ENCODE data around the gene NPHP4. TPM values are rescaled to one million over a fixed set of nuclear protein-coding genes. Genes with fewer than 3 reads are reported as not detected.

The NPHP4 gene
- total and polyA plus RNA-seq, 12 donors: 2.7 to 13.2 (median 7.3) TPM

- intact Hi-C loops (cut with DNase I): no loop called here
- Histone ChIP-seq H3K27ac (no peak overlapping the region), H3K4me1 (replicated peaks in 1 of 2) (no peaks in the 10 kb centered on the region), H3K9me3 (replicated peaks in 1 of 3) (no peaks in the 10 kb centered on the region), H3K36me3 (replicated peaks in 1 of 2) (peaks cover 0 to 9% of the 10 kb centered on the region in 2 donors), H3K27me3 (no peaks in the 10 kb centered on the region), H3K4me3 (no peak overlapping the region)
- TF ChIP-seq, protein P1, sequence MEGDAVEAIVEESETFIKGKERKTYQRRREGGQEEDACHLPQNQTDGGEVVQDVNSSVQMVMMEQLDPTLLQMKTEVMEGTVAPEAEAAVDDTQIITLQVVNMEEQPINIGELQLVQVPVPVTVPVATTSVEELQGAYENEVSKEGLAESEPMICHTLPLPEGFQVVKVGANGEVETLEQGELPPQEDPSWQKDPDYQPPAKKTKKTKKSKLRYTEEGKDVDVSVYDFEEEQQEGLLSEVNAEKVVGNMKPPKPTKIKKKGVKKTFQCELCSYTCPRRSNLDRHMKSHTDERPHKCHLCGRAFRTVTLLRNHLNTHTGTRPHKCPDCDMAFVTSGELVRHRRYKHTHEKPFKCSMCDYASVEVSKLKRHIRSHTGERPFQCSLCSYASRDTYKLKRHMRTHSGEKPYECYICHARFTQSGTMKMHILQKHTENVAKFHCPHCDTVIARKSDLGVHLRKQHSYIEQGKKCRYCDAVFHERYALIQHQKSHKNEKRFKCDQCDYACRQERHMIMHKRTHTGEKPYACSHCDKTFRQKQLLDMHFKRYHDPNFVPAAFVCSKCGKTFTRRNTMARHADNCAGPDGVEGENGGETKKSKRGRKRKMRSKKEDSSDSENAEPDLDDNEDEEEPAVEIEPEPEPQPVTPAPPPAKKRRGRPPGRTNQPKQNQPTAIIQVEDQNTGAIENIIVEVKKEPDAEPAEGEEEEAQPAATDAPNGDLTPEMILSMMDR (IDR thresholded peaks at IDR 0.05): no peak
- no peak for TF ChIP-seq POLR2A (IDR thresholded peaks at IDR 0.05)
- 88 to 92% (median 89%) methylated on average over 22 of the region's 22 CpGs for WGBS, 4 donors
- DNase-seq: no peak
Observed at GRCh38 chr1:5877001-5877400, 115.2 kb downstream of the NPHP4 start.

DNA sequence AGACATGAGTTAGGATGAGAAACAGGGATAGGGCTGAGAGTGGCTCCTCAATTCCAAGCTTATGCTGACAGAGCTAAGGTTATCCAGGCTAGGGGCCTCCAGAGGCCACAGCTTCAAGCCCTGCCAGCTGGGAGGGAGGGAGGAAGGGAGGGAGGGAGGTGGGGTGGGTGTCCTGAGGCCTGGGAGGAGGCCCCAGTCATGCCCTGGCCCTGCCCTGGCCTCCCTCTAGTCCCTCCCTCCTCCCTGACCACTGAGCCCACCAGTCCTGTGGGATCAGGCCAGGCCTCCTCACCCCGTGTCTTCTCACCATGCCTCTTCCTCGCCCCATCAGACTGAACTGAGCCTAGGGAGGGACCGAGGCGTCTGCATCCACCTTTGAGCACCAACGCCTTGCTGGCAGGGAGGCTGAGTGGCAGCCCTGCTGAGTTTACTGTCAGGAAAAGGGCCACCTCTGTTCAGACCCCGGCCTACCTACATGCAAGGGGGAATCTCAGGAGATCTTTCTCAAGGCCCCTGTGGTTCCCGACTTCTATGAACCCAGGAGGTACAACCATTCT lies 116.1 kb downstream of the NPHP4 start:
- Histone ChIP-seq H3K4me3 (no peak overlapping the region), H3K27me3 (no peaks in the 10 kb centered on the region), H3K27ac (no peak overlapping the region), H3K36me3 (replicated peaks in 1 of 2) (peaks cover 0 to 9% of the 10 kb centered on the region in 2 donors), H3K9me3 (replicated peaks in 1 of 3) (no peaks in the 10 kb centered on the region), H3K4me1 (replicated peaks in 1 of 2) (no peaks in the 10 kb centered on the region)
- TF ChIP-seq, protein P1 (IDR thresholded peaks at IDR 0.05): no peak
- no peak for TF ChIP-seq POLR2A (IDR thresholded peaks at IDR 0.05)
- WGBS, 4 donors: 92 to 94% (median 93%) methylated on average over 3 to 7 of the region's 7 CpGs
- DNase-seq: no peak
- intact Hi-C loops (cut with DNase I): no loop called here

- no peak for DNase-seq
- no peak overlapping the region for H3K4me3 ChIP-seq
- 95 to 100% (median 96%) methylated on average over 10 to 15 of the region's 15 CpGs for WGBS, 4 donors
- intact Hi-C loops (cut with DNase I): no loop called here
- no peaks in the 10 kb centered on the region for H3K27me3 ChIP-seq
- H3K27ac ChIP-seq: no peak overlapping the region
- H3K36me3 ChIP-seq (replicated peaks in 1 of 2): peaks cover 0 to 9% of the 10 kb centered on the region in 2 donors
- no peaks in the 10 kb centered on the region for H3K4me1 ChIP-seq (replicated peaks in 1 of 2)
- no peaks in the 10 kb centered on the region for H3K9me3 ChIP-seq (replicated peaks in 1 of 3)
- TF ChIP-seq, protein P1 (IDR thresholded peaks at IDR 0.05): no peak
- TF ChIP-seq POLR2A (IDR thresholded peaks at IDR 0.05): no peak
Observed at GRCh38 chr1:5875345-5875910, 116.8 kb downstream of the NPHP4 start.

DNA sequence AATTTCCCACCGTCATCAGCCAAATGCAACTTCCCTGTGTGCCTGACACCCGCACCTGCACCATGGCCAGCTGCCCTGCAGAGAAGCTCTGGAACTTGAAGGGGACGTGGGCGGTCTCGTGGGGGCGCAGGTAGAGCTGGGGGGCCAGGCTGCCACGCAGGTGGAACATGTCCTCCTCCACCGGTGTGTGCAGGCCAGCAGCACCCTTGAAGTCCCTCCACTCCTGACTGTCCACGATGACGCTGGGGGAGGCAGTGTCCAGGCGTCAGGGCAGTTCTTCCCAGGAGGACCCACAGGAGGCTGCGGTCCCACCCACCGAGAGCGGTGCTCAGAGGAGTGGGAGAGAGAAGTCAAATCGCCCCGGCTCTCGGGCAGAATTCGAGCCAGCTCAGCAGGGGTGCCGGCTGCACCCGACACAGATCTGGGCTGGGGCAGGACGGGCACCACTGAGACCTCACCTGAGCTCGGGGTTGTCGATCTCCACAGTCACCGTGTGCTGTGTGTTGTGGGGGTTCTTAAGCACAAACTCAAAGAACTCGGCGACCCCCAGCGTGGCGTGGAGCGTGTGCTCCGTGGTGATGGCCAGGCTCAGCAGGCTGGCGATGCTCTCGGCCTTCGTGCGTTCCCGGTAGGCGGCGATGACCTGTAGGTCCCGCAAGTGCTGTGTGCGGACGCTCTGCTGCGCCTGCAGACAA lies 117.7 kb downstream of the NPHP4 start:
- H3K27me3 ChIP-seq: no peaks in the 10 kb centered on the region
- intact Hi-C loops (cut with DNase I): no loop called here
- WGBS, 4 donors: 96 to 98% (median 96%) methylated on average over 14 to 41 of the region's 41 CpGs
- H3K9me3 ChIP-seq (replicated peaks in 1 of 3): no peaks in the 10 kb centered on the region
- H3K4me1 ChIP-seq (replicated peaks in 1 of 2): no peaks in the 10 kb centered on the region
- no peak overlapping the region for H3K27ac ChIP-seq
- no peak overlapping the region for H3K4me3 ChIP-seq
- DNase-seq: no peak
- peaks cover 0 to 9% of the 10 kb centered on the region in 2 donors for H3K36me3 ChIP-seq (replicated peaks in 1 of 2)
- no peak for TF ChIP-seq POLR2A (IDR thresholded peaks at IDR 0.05)
- TF ChIP-seq, protein P1 (IDR thresholded peaks at IDR 0.05): no peak
